ENCODE measurements around the gene FOXP4.
A peak's percentile ranks its signal among the peaks of the same experiment; 100 is the strongest.

FOXP4 gene

GRCh38 chr6:41523915-41524633, 22.1 kb upstream of the FOXP4 start:
- no peak for DNase-seq

GRCh38 chr6:41524634-41525011, 21.6 kb upstream of the FOXP4 start:
- no peak for DNase-seq

GRCh38 chr6:41527721-41528408, 18.3 kb upstream of the FOXP4 start:
- no peak for DNase-seq

DNA sequence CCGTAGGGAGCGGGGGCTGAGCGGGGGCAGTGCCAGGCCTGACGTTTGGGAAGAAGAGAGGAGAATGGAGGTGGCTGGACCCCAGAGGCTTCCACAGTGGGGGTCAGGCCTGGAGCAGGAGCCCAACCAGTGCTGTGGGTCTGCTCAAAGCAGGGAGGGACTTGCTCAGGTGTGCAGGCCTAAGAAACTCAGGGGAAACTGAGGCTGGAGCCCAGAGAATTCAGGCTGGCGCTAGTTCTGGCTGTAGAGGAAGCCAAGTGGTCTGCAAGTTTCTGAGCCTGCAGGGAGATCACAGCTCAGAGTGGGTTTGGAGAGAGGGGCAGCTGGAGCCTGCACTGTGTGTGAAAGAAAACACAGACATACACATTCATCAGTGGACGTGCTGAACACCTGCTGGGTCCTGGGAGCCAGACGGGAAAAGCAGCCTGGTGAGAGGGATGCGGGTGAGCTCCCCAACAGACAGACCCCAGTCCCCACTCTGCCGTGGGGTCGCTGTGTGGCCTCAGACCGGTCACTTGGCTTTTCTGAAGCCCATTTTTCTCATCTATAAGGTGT, 17.7 kb upstream of the FOXP4 start:
- DNase-seq = no peak

- DNase-seq = no peak
These were observed 17.1 kb upstream of the FOXP4 start for GRCh38 chr6:41529049-41529448.

GRCh38 chr6:41529970-41530369, 16.2 kb upstream of the FOXP4 start:
- DNase-seq = no peak

- DNase-seq = no peak
These were observed 15.7 kb upstream of the FOXP4 start for GRCh38 chr6:41530476-41530875.

DNA sequence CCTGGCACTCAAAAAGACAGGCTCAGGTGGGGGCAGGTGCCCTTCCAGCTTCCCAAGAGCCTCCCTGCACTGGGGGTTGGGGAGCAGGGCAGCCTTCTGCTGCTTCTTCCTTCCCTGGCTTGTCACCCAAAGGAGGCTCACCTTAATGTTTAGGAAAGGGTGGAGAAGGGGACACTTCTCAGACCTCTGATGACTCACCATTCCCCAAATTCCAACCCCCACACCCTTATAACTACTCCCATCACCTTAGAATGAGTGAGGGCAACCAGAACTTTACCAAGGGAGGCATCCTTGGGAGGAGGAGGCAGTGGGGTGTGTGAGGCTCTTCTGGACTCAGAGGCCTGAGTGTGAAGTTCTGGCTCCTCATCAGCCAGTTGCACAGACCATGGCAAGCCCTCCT, 15.2 kb upstream of the FOXP4 start:
- DNase-seq = no peak

GRCh38 chr6:41531591-41532582, 14.3 kb upstream of the FOXP4 start:
- no peak for DNase-seq

DNA sequence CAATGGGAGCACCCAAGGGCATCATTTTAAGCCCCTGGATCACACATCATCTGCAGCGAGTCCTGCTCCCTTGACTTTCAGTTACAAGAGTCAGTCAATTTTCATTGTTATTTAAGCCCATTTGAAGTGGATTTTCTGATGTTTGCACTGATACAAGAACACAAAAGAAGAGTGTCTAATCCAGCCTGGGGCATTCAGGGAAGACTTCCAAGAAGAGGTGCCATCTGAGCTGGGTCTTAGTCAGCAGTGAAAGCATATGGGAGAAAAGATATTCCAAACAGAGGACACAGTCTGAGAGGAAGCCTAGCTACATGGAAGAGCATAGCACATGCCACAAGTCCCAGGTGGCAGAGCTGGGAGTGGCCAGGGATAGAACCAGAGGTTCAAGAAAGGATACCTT, 10.4 kb upstream of the FOXP4 start:
- no peak for DNase-seq

- no peak for DNase-seq
These were observed 9.1 kb upstream of the FOXP4 start for GRCh38 chr6:41536795-41537758.

DNA sequence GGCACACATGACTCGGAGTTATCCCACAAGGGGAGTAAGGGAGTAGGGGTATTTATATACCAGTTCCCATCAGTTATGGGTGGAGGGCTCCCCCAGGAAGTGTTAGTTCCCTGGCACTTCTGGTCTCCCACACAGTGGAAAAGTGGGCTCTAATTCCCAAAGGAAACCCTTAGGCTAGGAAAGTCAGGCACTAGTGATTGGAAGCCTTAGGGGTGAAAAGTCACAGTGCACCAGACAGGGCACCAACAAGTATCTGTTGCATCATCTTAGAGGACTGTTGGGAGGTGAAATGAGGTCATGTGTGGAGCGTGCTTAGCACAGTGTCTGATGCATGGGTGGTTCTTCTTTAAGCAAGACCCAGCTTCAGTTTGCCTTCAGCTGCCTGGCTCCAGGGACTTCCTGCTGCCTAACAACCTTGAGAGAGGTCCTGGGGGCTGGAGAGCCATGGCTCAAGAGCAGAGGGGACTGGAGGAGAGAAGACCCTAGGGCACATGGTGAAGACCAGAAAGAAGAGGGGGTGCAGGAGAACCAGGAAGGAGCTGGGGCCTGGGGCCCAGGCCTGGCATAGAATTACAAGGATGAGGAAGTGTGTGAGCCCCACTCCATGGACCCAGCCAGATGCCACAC, 7.5 kb upstream of the FOXP4 start:
- peak; percentile 78 for DNase-seq

GRCh38 chr6:41539204-41539603, 7.0 kb upstream of the FOXP4 start:
- DNase-seq = no peak

DNA sequence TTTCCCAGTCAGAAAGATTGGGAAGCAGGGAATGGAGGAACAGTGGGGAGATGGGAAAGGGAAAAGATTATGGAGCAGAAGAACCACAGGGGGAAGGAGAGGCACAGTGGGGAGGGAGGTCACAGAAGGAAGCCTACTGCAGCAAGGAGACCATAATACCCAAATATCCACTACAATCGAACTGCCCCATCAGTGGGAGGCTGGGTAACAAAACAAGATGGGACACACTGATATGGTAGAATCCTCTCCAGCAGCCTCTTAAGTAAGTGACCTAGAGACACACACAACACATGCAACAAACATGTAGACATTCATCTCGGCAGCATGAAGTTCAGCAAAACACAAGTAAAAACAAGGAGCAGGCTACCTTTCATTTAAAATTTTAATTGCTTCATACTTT, 4.8 kb upstream of the FOXP4 start:
- no peak for DNase-seq

GRCh38 chr6:41543087-41543486, 3.1 kb upstream of the FOXP4 start:
- no peak for DNase-seq

GRCh38 chr6:41545247-41545702, 906 bp upstream of the FOXP4 start:
- DNase-seq = no peak

DNA sequence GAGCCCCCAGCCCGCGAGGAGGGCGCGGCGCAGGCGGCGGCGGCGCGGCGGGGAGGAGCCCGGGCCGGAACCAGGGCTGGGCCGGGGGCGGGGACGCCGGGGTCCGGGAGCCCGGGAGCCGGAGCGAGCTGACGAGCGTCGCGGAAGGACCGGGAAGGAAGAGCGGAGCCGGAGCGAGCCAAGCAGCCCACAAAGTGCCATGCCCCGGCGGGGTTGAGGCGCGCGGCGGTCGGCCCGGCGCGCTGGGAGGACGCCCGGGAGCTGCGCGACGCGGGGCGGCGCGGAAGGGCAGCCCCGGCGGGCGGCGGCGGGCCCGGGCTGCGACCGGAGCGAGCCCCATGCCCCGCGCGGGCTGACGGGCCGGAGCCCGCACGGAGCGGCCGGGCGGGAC, 289 bp downstream of the FOXP4 start:
- DNase-seq = peak; percentile 82

DNA sequence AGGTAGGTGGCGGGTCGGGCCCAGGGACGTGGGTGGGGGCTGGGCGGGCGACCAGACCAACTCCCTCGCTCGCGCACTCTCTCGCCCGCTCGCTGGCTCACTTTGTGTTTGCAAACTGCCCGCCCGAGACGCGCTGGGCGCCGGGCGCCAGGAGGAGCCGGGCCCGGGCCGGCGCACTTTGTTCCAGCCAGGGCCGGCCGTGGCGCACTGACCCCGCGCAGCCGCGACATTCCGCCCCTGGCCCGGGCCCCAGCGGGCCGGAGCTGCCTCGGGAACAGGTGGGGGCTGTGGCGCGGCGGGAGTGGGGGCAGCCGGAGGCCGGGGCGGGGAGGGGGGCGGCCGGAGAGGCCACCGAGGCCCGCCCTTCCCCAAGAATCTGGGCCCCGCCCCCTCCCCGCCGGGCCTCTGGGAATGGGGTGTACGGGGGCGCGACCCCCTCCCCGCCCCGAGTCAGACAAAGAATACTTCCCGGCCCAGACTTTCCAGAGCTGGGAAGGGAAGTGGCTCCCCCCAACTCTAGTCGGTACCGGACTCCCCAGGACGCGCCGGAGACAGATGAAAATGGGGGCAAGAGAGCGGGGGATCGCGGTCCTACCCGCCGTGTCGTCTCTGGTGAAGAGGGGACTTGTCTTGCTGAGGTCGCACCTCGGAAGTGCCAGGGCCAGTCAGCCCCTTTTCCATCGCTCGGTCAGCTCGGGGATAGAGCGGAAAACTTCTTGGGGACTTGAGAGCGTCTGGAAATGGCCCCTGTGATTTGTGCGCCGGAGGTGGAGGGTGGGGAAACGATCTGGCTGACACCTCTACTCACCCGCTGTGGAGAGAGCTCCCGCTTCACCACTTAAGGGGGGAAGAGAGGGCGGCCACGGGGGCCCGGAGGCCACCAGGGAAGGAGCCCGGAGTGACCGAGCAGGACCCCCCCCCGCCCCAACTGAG, 951 bp downstream of the FOXP4 start:
- DNase-seq = peak; percentile 69

GRCh38 chr6:41547799-41548097, 1.6 kb downstream of the FOXP4 start:
- DNase-seq = no peak

GRCh38 chr6:41548098-41548840, 2.1 kb downstream of the FOXP4 start:
- no peak for DNase-seq

Measured in OCI-M1 (cell line).